AG09309 (cell line): ENCODE measurements around the gene ZNF385C.
"Not testable (repeated sequence)": the region's sequence is repeated elsewhere in the genome, so short reads cannot be mapped to it uniquely, and the experiment has no call there.

ENCODE experiments used
- DNase-seq: peaks from one replicate; pipeline ENCODE4 v3.0.0-alpha.2; 2010; ENCODE audit warnings: low read depth
- H3K4me3 ChIP-seq: 2 replicates; pipeline ENCODE4 v1.5.1; 2011; ENCODE audit warnings: mild to moderate bottlenecking, low read depth, low read length, moderate library complexity; ENCODE audit not compliant: control insufficient read depth
- CTCF ChIP-seq: IDR thresholded peaks from 2 replicates; pipeline ENCODE4 v1.5.1; 2011; ENCODE audit warnings: mild to moderate bottlenecking, low read depth, low read length, inconsistent platforms; ENCODE audit not compliant: insufficient read depth, control insufficient read depth; ENCODE audit errors: missing control alignments

ZNF385C gene

GRCh38 chr17:42019509-42020404 lies 78.5 kb downstream of the ZNF385C start, which contains the start of gene NKIRAS2:
NKIRAS2 (plus strand) TSS chr17:42020090; CDS start chr17:42021578, 1,488 bp downstream.
- H3K4me3 ChIP-seq, result peak within 1 kb of the TSS; percentile 65
- peak; percentile 91 for TF ChIP-seq CTCF
- no peak for DNase-seq

GRCh38 chr17:42018988-42019387 lies 79.3 kb downstream of the ZNF385C start:
- no peak for DNase-seq
- TF ChIP-seq CTCF, result no peak
- H3K4me3 ChIP-seq, result no peak overlapping the region

GRCh38 chr17:42018339-42018738 lies 79.9 kb downstream of the ZNF385C start:
- DNase-seq, result no peak
- TF ChIP-seq CTCF, result no peak
- peak overlapping the region; percentile 98 for H3K4me3 ChIP-seq

GRCh38 chr17:42017866-42018200 lies 80.4 kb downstream of the ZNF385C start:
- no peak for TF ChIP-seq CTCF
- peak overlapping the region; percentile 98 for H3K4me3 ChIP-seq
- no peak for DNase-seq

- DNase-seq, result no peak
- TF ChIP-seq CTCF, result no peak
- peak within 1 kb of the TSS; percentile 98 for H3K4me3 ChIP-seq
Measured at GRCh38 chr17:42016941-42017865, 81.1 kb downstream of the ZNF385C start, which contains the start of gene DNAJC7. DNAJC7 (minus strand) TSS chr17:42017439; CDS start chr17:42017416, 23 bp downstream.

- no peak for TF ChIP-seq CTCF
- peak overlapping the region; percentile 98 for H3K4me3 ChIP-seq
- no peak for DNase-seq
Measured at GRCh38 chr17:42016411-42016831, 81.9 kb downstream of the ZNF385C start.

GRCh38 chr17:42013740-42014139 lies 84.5 kb downstream of the ZNF385C start:
- H3K4me3 ChIP-seq, DNase-seq: not testable (repeated sequence)

- not testable (repeated sequence) for DNase-seq
Measured at GRCh38 chr17:42012363-42012762, 85.9 kb downstream of the ZNF385C start.

More at GRCh38 chr17:42012363-42012762, 85.9 kb downstream of the ZNF385C start:
- not testable (repeated sequence) for H3K4me3 ChIP-seq
